ENCODE results near the gene FLT4. TPM values are rescaled to one million over a fixed set of nuclear protein-coding genes. Genes with fewer than 3 reads are reported as not detected.

FLT4 gene
- total and polyA plus RNA-seq, 2 experiments from 2014 or later = 3.9 to 9.0 TPM

DNA sequence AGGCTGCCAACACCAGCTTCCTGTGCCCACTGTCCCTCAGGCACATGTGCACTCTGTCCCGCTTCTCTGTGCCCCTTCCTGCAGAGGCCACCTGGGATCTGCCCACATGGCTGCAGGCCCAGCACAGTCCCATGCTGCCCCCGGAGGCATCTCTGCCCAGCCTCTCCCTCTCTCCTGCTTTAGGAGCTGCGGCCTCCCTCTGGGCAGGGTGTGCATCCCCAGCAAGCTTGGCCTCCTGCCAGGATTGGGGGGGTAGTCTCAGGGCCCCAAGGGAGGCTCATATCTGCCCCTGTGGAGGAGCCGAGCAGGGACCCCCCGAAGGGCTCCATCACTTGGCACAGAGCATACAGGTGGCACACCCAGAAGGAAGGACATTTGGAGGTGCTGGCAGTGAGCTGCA, 24.8 kb downstream of the FLT4 start:
- Histone ChIP-seq H3K27me3 (no peaks in the 10 kb centered on the region), H3K4me1 (ENCODE audit: low read depth) (no peaks in the 10 kb centered on the region), H3K27ac (no peak overlapping the region), H3K4me3 (no peak overlapping the region), H3K9me3 (ENCODE audit: low read depth) (no peaks in the 10 kb centered on the region), H3K36me3 (no peaks in the 10 kb centered on the region)
- no peak for TF ChIP-seq CTCF (IDR thresholded peaks at IDR 0.05; ENCODE audit: low read depth, low read length)
- no peak for DNase-seq (ENCODE audit: low read depth in 1 of 2, low spot score in 1 of 2)

GRCh38 chr5:180623844-180624243, 25.6 kb downstream of the FLT4 start:
- TF ChIP-seq CTCF (IDR thresholded peaks at IDR 0.05; ENCODE audit: low read depth, low read length) = no peak
- H3K27me3 ChIP-seq = peaks cover 5% of the 10 kb centered on the region
- no peaks in the 10 kb centered on the region for H3K4me1 ChIP-seq (ENCODE audit: low read depth)
- no peak for DNase-seq (ENCODE audit: low read depth in 1 of 2, low spot score in 1 of 2)
- H3K36me3 ChIP-seq = no peaks in the 10 kb centered on the region
- no peak overlapping the region for H3K27ac ChIP-seq
- no peaks in the 10 kb centered on the region for H3K9me3 ChIP-seq (ENCODE audit: low read depth)
- no peak overlapping the region for H3K4me3 ChIP-seq

DNA sequence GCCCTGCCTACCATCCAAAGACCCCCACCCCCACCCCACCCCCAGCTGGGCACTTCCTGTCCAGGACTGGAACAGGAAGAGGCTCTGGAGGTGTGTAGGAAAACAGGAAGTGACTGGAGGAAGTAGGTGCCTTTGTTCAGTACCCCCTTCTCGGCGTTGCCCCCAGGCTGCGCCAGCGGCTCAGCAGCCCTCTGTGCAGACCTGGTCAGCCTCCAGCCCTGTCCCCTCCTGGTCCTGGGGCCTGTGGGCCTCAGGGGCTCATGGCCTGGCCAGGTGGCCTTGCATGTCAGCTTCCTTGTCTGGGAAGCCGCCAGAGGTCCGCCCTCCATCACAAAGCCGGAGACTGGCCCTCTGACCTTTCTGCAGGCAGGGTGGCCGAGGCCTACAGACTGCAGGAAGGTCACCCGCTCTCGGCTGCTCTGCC, 26.0 kb downstream of the FLT4 start:
- TF ChIP-seq CTCF (IDR thresholded peaks at IDR 0.05; ENCODE audit: low read depth, low read length) = no peak
- Histone ChIP-seq H3K4me3 (no peak overlapping the region), H3K36me3 (no peaks in the 10 kb centered on the region), H3K4me1 (ENCODE audit: low read depth) (no peaks in the 10 kb centered on the region), H3K9me3 (ENCODE audit: low read depth) (no peaks in the 10 kb centered on the region), H3K27me3 (peaks cover 9% of the 10 kb centered on the region), H3K27ac (no peak overlapping the region)
- no peak for DNase-seq (ENCODE audit: low read depth in 1 of 2, low spot score in 1 of 2)

- Histone ChIP-seq H3K4me1 (ENCODE audit: low read depth) (no peaks in the 10 kb centered on the region), H3K36me3 (no peaks in the 10 kb centered on the region), H3K27me3 (peaks cover 11% of the 10 kb centered on the region), H3K4me3 (no peak overlapping the region), H3K9me3 (ENCODE audit: low read depth) (no peaks in the 10 kb centered on the region), H3K27ac (no peak overlapping the region)
- TF ChIP-seq CTCF (IDR thresholded peaks at IDR 0.05; ENCODE audit: low read depth, low read length) = no peak
- no peak for DNase-seq (ENCODE audit: low read depth in 1 of 2, low spot score in 1 of 2)
These were observed 26.5 kb downstream of the FLT4 start for GRCh38 chr5:180622910-180623309.

DNA sequence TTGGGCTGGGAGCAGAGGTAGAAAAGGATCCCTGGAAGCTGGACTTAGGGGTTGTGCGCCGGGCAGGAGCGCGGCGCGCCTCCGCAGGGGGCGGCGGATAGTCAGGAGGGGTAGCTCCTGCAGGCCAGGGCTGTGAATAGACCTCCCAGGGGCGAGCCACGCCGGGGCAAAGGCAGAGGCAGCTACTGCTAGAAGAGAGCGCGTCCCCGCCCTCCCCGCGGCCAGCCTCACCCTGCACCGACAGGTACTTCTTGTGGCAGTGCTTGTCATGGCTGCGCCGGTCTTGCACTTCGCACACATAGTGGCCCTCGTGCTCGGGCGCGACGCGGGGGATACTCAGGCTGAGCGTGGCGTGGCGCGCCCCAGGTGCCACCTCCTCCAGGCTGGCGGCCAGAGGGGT, 28.1 kb downstream of the FLT4 start:
- DNase-seq (ENCODE audit: low read depth in 1 of 2, low spot score in 1 of 2) = no peak
- Histone ChIP-seq H3K4me3 (no peak overlapping the region), H3K27me3 (peaks cover 17% of the 10 kb centered on the region), H3K4me1 (ENCODE audit: low read depth) (no peaks in the 10 kb centered on the region), H3K27ac (no peak overlapping the region), H3K9me3 (ENCODE audit: low read depth) (no peaks in the 10 kb centered on the region), H3K36me3 (no peaks in the 10 kb centered on the region)
- TF ChIP-seq CTCF (IDR thresholded peaks at IDR 0.05; ENCODE audit: low read depth, low read length) = no peak

GRCh38 chr5:180620014-180620413, 29.4 kb downstream of the FLT4 start:
- Histone ChIP-seq H3K36me3 (no peaks in the 10 kb centered on the region), H3K27me3 (peaks cover 17% of the 10 kb centered on the region), H3K4me1 (ENCODE audit: low read depth) (no peaks in the 10 kb centered on the region), H3K27ac (no peak overlapping the region), H3K4me3 (no peak overlapping the region), H3K9me3 (ENCODE audit: low read depth) (no peaks in the 10 kb centered on the region)
- TF ChIP-seq CTCF (IDR thresholded peaks at IDR 0.05; ENCODE audit: low read depth, low read length) = no peak
- no peak for DNase-seq (ENCODE audit: low read depth in 1 of 2, low spot score in 1 of 2)
